SKM-1 (cell line): ENCODE data around the gene DNAJC18.
"Not testable (repeated sequence)": the region's sequence is repeated elsewhere in the genome, so short reads cannot be mapped to it uniquely, and the experiment has no call there.

Experiments
- DNase-seq: peaks from one replicate; lab custom pipeline; 2025; ENCODE audit not compliant: unreplicated experiment; lab: John Stamatoyannopoulos, UW

DNAJC18 gene

DNA sequence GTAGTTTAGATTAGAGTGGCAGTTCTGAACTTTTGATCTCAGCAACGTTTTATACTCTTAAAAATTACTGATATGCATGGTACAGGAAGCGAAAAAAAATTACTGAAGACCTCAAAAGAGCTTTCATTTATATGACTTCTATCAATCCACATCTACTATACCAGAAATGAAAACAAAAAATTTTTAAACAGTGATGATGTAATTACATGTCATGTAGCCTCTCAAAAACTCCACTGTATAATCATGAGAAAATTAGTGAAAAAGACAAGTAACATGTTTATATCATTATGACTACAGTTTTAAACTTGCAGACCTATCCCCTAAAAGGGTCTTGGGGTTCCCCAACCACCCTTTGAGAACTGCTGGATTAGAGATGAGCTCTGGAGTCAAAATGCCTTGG lies 9.3 kb downstream of the DNAJC18 start:
- DNase-seq, result no peak

DNA sequence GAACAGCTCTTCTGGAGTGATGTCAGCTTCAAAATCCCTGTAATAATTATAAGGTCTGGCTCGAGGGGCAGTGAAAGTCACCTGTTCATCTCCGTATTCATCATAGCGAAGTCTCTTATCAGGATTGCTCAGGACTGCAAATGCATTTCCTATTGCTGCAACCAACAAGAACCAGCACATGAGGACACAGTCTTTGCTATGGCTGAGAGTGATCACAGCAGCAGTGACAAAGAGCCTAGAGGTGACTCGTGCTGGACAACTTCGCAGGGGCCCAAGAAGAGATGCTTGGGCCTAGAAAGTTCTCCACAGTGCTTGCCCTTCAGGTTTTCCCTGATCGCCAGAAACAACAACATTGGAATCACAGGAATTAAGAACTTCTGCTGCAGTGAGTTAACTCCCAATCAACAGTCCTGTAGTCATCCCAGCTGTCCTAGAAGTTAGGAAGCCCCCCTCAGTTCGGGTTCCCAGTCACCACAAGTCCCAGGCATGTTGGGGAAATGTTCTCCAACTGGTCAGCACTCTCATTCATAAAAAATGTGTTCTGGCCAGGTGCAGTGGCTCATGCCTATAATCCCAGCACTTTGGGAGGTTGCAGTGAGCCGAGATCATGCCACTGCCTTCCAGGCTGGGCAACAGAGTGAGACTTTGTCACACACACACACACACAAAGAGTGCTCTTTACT lies 13.0 kb downstream of the DNAJC18 start:
- no peak for DNase-seq

DNA sequence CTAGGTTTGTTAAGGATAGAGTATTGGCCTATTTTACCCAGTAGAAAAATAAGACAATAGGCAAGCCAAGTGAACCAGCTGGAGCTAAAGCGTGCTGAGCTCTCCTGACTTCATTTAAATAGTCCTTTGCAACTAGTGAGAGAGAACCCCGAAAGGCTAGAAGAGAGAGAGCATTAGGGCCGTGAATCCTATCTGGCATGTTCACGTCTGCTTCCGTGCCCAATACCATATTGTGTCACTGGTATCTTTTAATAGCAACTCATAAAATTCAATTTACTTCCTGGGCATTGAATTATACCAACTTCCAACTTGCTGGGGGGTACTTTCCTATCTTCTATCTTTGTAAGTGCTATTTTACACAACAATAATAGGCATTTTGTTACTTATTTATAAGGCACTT lies 13.8 kb downstream of the DNAJC18 start:
- no peak for DNase-seq

DNA sequence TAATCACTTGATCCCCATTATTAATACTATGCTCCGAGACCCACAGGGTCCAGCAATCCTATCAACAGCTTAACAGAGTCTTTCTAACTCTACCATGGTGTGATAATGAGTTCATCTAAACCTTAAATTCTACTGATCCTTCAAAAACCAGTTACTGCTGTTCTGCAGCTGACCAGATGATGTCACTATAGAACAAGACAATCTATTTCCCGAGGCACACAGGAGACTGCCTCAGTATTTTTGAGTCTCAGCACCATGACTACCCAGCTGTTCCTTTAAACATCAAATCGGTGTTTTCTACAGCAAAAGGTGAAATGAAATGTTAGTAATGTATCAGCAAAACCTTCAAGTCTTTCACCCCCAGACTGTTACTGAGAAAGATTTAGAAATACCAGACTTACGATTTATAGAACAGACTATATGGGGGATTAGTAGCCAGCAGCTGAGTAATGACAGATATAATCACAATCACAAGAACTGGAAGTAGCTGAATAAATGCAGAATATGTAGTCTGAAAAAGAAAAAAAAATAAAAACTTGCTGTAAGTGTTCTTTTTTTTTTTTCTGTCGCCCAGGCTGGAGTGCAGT lies 16.9 kb downstream of the DNAJC18 start:
- DNase-seq, result peak; percentile 66

DNA sequence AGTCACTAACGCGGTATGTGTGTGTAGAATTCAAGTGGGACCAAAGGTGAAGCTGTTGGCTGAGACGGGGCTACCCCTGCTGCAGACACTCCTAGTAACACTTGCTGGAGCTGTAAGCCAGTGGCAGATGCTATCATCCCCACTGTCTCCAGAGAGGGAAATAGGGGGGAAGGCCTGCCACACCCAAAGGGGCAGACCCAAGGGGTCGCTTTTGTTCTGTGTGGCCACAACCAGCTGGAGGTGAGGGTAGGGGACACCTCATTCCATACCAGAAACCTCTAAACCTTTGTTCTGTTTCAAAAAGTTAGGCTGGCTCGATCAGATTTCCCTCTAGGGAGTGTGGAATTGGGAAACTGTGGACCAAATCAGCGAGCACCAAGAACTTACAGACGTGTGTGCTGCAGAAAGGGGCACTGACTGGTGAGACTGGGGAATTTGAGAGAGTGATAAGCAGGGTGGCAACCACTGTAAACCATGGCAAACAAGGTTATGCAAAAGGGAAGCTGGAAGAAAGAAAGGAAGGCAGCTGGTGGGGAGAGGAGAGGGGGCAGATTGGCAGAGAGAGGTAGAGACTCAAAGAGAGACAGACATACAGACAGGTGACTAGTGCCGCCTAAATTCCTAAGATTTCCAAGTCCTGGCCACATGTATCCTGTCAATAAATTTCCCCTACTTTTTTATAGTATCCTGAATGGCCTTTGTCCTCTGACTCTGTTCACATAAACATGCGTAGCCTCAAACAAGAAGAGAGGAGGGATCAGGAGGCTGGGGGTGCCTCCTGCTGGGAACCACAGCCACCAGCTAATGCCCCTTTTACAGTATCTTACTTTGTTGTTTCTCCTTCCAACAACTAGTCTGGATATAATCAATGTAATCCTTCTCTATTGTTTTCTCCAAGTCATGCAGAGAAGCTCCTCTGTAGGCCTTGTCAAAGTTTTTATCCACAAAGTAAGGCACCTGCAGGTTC lies 19.8 kb downstream of the DNAJC18 start:
- no peak for DNase-seq

DNA sequence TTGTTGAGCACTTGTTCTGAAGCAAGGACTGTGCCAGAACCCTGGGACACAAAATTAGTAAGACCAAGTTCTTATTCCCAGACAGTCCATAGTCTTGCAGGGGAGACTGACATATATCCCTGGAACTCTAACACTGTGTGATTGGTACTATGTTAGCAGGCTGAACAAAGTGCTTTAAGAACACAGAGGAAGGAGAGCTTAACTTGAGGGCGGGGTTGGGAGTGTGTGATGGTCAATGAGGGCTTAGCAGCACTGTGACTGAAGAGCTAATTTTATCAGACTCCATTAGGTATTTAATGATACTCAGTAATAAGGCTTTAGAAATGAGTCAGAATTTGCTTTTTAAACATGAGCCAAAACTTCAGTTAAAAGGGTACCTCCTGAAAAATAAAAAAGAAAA lies 20.5 kb downstream of the DNAJC18 start:
- no peak for DNase-seq

DNA sequence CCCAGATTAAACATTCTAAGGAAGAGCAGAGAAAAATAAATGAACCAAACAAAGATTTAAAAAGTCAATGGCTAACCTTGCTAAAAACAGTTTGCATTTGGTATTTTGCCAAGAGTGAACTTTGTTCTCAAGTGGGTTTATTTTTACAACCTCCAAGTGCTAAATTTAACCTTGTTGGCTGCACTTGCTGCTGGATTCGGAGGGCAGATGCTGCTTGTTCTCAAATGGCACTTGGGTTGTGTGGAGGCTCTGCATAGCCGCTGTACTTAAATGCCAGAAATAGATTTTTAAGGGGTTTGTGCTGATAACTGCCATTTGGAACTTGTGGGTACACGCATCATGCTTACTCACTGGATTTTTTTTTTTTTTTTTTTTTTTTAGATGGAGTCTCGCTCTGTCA lies 22.1 kb downstream of the DNAJC18 start:
- DNase-seq, result no peak

DNA sequence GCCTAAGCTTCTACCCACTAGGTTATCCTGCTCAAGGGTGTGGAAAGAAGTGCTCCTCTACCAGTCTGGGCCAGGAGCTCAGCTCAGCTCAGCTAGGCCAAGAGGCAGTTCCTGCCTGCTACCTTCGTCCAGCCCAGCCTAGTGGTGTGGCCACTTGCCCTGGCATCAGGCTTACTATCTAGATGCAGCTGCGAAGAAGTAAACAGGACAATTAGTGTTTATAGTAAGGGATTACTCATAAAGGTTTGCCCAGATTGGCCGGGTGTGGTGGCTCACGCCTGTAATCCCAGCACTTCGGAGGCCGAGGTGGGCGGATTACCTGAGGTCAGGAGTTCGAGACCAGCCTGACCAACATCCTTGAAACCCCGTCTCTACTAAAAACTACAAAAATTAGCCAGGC lies 22.7 kb downstream of the DNAJC18 start:
- DNase-seq, result no peak

DNA sequence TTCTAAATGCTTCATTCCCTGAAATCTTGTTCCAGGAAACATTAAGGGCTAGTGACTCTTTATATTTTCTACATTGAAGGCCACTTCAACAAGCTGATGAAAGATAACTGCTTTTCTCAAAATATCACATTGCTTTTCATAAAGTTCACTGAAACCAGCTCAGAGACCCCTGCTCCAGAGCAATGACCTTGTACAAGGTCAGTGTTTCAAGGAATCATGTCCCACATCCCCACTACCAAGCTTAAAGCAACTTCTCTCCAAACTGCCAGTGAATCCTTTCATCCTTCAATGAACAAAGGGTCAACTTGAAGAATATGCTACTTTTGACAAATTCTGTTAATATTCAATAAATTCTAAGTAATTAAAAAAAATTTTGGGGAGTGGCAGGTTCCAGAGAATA lies 23.5 kb downstream of the DNAJC18 start:
- DNase-seq, result no peak

DNA sequence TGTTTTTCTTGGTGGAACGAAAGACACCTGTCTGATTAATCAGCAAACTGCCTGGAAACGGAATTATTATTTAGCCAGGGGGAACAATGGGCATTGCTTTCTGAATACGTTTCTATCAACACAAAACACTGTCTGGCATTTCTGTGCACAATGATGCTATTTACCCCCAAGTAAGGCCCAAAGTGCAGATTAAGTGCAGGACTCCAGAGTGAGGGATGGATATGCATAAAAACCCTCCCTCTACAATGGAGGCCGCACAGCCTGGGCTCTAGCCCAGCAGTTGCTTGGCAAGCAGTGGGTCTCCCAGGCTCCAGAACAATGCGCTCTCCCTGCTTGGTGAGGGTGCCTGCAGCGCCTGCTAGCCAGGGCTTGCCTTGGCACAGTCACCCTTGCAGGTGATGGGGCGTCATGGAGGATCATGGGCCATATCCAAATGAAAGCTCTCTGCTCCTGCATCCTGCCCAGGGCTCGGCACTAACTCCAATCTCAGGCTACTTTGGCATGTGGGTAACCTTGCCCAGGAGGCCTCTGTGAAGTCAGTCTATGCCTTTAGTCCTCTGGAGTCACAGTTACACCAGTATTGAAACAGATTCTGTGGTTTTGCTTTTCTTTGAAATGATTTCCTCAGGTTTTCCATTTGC lies 24.0 kb downstream of the DNAJC18 start:
- DNase-seq, result no peak

DNA sequence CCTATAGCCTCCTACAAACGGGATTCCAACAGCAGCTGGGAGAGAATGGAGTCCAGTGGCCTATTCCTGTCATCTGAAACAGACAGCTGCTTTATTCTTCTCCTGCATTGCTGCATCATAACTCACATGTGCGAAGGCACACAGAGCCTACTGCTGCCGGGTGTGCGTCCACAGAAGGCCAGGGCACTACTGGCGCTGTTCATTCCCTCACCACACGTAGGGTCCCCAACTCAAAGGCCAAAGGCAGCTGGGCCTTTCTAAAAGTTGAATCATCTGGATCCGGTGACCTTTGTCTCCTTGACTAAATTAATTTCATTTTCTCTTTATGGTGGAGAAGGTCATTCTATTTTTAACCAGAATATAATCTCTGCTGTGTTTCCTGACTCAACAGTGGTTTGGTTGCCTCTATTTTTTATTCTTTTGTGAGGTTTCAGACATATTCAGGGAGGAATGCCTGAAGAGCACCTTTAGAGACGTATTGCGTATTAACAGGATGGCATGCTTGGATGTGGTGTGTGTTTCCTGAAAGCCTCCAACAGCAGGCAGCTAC lies 24.7 kb downstream of the DNAJC18 start:
- no peak for DNase-seq

DNA sequence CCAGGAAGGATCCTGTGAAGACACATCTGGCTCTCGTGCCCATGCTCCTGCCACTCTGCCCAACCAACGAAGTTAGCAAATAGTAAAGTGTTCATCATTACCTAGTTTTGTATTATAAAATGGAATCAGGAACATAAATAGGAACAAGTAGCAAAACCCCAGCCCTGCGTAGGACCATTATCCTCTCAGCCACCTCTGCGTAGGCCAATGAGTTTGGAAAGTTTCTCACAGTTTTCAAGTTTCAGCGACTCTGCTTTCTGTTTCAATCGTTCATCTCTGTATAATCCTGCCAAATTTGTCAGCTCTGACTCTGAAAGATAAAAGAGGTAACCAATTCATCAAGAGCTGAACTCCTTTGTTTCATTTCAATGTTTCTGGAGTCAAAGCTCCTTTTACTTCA lies 25.4 kb downstream of the DNAJC18 start:
- no peak for DNase-seq

DNA sequence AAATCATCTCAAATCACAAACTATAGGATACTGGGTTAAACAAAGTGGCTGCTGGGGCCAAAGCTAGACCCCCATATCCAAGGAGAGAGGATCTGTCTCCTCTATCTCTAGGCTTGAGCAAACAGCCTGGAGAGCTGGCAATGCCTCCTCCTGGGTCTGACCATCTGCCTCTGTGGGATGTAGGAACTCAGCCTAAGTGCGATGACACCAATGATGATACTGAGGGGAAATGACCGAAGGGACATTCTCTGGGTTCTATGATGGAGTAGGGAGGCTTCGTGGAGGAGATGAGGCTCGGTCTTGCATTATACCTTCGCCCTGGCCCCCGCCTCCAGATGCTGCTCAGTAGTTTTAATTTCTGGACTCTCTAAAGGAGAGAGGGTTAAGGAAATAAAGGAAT lies 26.2 kb downstream of the DNAJC18 start:
- no peak for DNase-seq

DNA sequence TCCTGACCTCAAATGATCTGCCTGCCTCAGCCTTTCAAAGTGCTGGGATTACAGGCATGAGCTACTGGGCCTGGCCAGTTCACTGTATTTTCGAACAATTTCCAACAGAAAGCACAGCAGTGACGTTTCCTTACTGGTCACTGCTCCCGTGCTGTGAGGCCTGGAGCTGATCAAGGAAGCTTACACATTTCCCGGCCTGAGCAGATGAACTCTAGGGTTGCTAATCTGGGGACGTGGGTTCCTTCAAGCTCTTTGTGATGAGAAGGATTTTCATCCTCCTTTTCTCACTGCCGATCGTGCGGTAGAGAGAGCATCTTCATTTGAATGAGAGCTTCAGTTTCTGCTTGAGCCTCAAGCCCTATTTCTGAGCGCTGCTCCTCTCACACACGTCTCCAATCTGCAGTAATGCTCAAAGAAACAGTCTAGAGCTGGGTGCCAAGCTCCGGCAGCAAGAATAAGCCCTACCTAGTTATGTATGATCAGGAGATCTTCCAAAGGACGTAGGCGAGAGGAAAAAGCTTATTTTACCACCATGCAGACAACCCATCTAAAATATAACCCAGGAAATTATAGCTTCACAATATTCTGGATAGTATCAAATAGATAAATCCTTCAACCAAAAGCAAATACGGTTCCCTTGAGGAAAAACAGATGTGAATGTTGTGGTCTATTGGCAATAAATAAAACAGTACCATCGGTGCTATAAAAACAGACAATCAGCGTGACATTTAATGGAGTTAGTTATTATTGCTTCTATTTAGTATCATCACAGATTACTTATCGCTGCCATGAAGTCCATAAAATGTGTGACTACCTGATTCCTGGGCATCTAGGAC lies 28.1 kb downstream of the DNAJC18 start:
- DNase-seq, result no peak

DNA sequence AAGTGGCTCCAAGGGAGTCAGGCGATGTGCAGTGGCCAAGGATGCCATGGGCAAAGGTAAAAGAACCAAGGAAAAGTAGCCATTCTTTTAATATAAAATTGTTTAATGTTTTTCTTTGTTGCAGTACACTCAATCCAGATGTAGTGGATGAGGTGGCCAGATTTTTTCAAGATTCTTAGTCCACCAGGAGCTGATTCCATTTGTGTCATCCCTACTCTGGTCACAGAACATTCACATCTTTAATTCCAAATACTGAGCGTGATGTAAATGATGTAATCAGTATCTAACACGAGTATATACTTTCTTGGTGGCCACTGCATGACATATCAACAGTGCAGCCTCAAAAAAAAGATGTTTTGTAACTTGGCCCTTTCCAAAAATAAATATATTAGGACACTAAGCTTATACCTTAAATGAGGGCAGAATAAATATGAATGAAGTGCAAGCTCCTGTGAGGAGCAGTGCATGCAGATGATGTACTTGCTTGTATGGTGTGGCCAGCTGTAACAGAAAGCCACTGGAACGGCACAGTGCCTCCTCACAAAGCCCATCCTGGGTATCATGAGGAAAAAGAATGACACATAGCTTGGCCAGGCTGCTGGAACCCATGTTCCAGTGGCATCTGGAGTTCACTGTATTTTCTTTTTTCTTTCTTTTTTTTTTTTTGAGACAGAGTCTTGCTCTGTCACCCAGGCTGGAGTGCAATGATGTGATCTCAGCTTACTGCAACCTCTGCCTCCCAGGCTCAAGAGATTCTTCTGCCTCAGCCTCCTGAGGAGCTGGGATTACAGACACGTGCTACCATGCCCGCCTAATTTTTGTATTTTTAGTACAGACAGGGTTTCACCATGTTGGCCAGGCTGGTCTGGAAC lies 29.0 kb downstream of the DNAJC18 start:
- no peak for DNase-seq

DNA sequence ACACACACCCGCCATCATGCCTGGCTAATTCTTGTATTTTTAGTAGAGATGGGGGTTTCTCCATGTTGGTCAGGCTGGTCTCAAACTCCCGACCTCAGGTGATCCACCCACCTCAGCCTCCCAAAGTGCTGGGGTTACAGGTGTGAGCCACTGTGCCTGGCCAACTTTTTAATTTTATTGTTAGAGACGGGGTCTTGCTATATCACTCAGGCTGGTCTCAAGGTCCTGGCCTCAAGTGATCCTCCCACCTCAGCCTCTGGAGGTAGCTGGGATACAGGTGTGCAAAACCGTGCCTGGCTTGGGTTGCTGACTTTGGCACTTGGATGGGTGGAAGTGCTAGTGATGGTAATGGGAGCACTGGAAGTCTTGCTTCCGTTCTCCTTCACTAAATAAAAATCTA lies 30.2 kb downstream of the DNAJC18 start:
- not testable (repeated sequence) for DNase-seq

DNA sequence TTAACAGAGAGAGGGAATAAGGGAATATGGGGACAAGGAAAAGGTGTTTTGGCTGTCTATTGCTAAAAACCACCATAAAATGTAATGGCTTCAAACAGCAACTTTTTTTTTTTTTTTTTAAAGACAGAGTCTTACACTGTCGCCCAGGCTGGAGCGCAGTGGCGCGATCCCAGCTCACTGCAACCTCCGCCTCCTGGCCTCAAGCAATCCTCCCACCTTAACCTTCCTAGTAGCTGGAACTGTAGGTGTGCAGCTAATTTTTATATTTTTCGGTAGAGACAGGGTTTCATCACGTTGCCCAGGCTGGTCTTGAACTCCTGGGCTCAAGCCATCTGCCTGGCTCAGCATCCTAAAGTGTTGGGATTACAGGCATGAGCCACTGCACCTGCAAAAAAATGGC lies 31.1 kb downstream of the DNAJC18 start:
- no peak for DNase-seq

DNA sequence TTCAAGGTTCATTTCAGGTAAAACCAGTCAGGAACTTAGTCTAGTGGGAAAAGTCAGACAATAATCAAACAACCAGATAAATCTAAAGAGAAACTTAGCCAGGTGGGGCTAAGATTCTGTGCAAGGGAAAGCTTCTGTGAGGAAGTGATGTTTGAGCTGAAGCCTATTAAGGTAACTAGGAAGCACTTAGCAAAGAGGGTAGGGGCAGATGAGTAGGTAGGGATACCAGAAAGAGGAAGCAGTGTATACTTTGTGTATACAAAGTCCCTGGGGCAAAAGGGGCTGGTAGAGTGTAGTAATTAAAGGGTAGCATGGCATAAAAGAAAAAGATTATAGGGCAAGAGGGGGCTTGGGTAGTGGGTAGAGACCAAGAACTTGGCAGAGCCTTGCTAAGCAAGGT lies 31.8 kb downstream of the DNAJC18 start:
- peak; percentile 67 for DNase-seq

DNA sequence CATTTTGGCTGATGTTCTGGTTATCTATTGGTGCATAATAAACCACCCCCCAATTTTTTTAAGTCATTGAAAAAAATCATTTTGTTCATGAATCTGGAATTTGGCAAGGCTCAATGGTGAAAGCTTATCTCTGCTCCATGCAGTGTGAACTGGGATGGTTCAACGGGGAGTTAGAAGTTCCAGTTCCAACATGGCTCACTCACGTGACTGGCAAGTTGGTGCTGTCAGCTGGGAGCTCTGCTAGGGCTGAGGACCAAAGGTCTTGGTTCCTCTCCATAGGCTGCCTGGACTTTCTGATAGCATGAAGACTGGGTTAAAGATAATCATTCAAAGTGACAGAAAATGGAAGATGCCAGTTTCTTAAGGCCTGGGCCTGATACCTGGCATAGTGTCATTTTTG lies 32.4 kb downstream of the DNAJC18 start:
- no peak for DNase-seq

DNA sequence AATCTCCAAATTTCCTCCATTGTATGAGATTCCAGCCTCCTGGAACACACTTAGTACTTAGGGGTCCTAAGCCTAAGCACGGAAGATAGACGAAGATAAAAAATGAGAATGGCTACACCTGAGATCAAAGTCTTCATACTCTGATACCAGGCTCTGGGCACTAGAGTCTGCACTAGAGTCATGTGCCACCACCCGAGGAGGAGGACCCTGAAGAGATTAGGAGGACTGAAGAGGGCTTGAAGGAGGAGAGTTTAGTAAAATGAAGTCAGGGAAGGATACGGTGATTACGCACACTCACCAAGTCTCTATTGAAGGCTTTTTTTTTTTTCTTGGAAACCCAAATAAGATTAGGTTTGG lies 34.9 kb downstream of the DNAJC18 start:
- DNase-seq, result no peak
